Large intestine (tissue), 3 donors: ENCODE data around the gene AP3B1. TPM values are rescaled to one million over a fixed set of nuclear protein-coding genes. Genes with fewer than 3 reads are reported as not detected.

Source experiments
- DNase-seq, 2 donors: peaks; one replicate each; pipeline versions ENCODE4 v3.0.0 to v3.0.0-alpha.2; 2013
- H3K27ac ChIP-seq: one replicate; pipeline ENCODE4 v1.5.1; 2013; ENCODE audit warnings: low read length
- H3K27me3 ChIP-seq: 2 replicates; pipeline ENCODE4 v1.6.1; 2013; ENCODE audit warnings: low read length; ENCODE audit not compliant: control insufficient read depth, insufficient read depth
- H3K36me3 ChIP-seq: 2 replicates; pipeline ENCODE4 v1.6.1; 2013; ENCODE audit warnings: low read length; ENCODE audit not compliant: control insufficient read depth, insufficient read depth
- H3K4me1 ChIP-seq: one replicate; pipeline ENCODE4 v1.6.1; 2013; ENCODE audit warnings: low read length; ENCODE audit not compliant: control insufficient read depth, insufficient read depth
- H3K4me3 ChIP-seq: one replicate; pipeline ENCODE4 v1.5.1; 2013; ENCODE audit warnings: low read length
- H3K9me3 ChIP-seq: one replicate; pipeline ENCODE4 v1.6.1; 2013; ENCODE audit warnings: mild to moderate bottlenecking, low read depth, low read length, moderate library complexity; ENCODE audit not compliant: control insufficient read depth
- WGBS: methylation state at CpG from one replicate; pipeline ENCODE4 v1.1.5; 2013; ENCODE audit warnings: low lambda C conversion rate; ENCODE audit not compliant: insufficient coverage; 5-methylcytosine and 5-hydroxymethylcytosine counted together
- polyA plus RNA-seq: library from polyadenylated mRNA; unstranded; fragments of 120-200 nt; gene quantifications from one replicate; pipeline ENCODE4 v1.2.1, GENCODE V29; 2013

The AP3B1 gene
- polyA plus RNA-seq, 1 donor: 33.9 TPM

GRCh38 chr5:78251663-78252284 is 42.7 kb downstream of the AP3B1 start:
- Histone ChIP-seq H3K36me3 (peaks cover 11% of the 10 kb centered on the region), H3K9me3 (peaks cover 7% of the 10 kb centered on the region), H3K4me1 (no peaks in the 10 kb centered on the region), H3K27me3 (no peaks in the 10 kb centered on the region), H3K4me3 (no peak overlapping the region), H3K27ac (no peak overlapping the region)
- DNase-seq: no peak
- no CpG with 5 or more reads among the region's 7 CpGs for WGBS

GRCh38 chr5:78245136-78245535 is 49.4 kb downstream of the AP3B1 start:
- Histone ChIP-seq H3K27me3 (no peaks in the 10 kb centered on the region), H3K4me3 (no peak overlapping the region), H3K4me1 (no peaks in the 10 kb centered on the region), H3K9me3 (no peaks in the 10 kb centered on the region), H3K36me3 (no peaks in the 10 kb centered on the region), H3K27ac (no peak overlapping the region)
- peak in 1 of 2 donors; percentile 39 for DNase-seq
- 0% methylated on average over 1 of the region's 8 CpGs for WGBS

- Histone ChIP-seq H3K9me3 (no peaks in the 10 kb centered on the region), H3K27ac (no peak overlapping the region), H3K4me1 (no peaks in the 10 kb centered on the region), H3K27me3 (no peaks in the 10 kb centered on the region), H3K36me3 (no peaks in the 10 kb centered on the region), H3K4me3 (no peak overlapping the region)
- no peak for DNase-seq
Observed at GRCh38 chr5:78243639-78244038, 50.9 kb downstream of the AP3B1 start.

- H3K4me3 ChIP-seq: no peak overlapping the region
- no peaks in the 10 kb centered on the region for H3K4me1 ChIP-seq
- H3K27me3 ChIP-seq: no peaks in the 10 kb centered on the region
- no peak for DNase-seq
- H3K9me3 ChIP-seq: no peaks in the 10 kb centered on the region
- WGBS: 100% methylated on average over 2 of the region's 2 CpGs
- H3K36me3 ChIP-seq: no peaks in the 10 kb centered on the region
- H3K27ac ChIP-seq: no peak overlapping the region
Observed at GRCh38 chr5:78243091-78243490, 51.4 kb downstream of the AP3B1 start.

DNA sequence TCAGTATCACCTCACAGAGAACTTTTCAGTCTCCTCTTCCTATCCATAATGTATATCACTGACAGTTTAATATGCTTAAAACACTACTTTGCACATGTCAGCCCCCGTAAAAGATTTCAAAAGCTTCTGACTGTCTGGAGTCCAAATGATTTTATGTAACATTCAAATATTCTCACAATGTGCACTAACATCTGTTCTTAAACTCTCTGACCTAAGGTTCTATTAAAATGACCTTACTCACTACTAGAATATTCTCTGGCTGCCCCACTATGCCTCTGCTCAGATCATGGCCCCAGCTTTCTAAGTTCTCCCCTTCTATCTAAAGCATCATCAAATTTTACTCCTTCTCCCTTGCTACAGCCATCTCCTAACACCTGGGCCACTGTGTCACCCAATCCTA is 52.5 kb downstream of the AP3B1 start:
- DNase-seq: no peak
- Histone ChIP-seq H3K27me3 (no peaks in the 10 kb centered on the region), H3K9me3 (no peaks in the 10 kb centered on the region), H3K4me1 (no peaks in the 10 kb centered on the region), H3K4me3 (no peak overlapping the region), H3K27ac (no peak overlapping the region), H3K36me3 (no peaks in the 10 kb centered on the region)
- 100% methylated on average over 1 of the region's 1 CpG for WGBS

DNA sequence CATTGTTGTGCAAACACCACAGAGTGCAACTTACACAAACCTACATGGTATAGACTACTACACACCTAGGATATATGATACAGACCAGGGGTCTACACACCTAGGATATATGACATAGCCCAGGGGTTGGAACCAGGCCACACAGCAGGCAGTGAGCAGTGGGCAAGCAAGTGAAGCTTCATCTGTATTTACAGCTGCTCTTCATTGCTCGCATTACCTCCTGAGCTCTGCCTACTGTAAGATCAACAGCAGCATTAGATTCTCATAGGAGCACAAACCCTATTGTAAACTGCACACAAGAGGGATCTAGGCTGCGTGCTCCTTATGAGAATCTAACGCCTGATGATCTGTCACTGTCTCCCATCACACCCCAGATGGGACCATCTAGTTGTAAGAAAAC is 56.6 kb downstream of the AP3B1 start:
- no peaks in the 10 kb centered on the region for H3K9me3 ChIP-seq
- H3K27me3 ChIP-seq: no peaks in the 10 kb centered on the region
- H3K27ac ChIP-seq: no peak overlapping the region
- no peaks in the 10 kb centered on the region for H3K4me1 ChIP-seq
- H3K36me3 ChIP-seq: no peaks in the 10 kb centered on the region
- H3K4me3 ChIP-seq: no peak overlapping the region
- no CpG with 5 or more reads among the region's 3 CpGs for WGBS
- DNase-seq: no peak

DNA sequence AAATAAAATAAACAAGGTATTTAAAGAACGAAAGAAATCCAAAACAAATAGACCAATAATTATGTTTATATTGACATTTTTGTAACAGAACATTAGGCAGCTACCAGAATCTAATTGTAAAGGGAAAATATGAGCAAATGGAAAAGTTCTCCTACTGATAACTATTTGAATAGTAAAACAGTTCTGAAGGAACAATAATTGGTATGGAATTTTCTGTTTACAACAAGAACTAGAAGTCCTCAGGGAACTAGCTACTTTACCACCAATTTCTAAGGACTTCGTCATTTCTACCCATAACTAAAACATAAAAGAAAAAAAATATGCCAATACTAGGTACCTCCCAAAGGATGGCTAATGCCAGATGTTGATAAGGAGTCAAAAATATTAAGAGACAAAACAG is 58.5 kb downstream of the AP3B1 start:
- Histone ChIP-seq H3K4me1 (no peaks in the 10 kb centered on the region), H3K4me3 (no peak overlapping the region), H3K27ac (no peak overlapping the region), H3K27me3 (no peaks in the 10 kb centered on the region), H3K36me3 (no peaks in the 10 kb centered on the region), H3K9me3 (no peaks in the 10 kb centered on the region)
- DNase-seq: no peak
- 75% methylated on average over 1 of the region's 2 CpGs for WGBS

DNA sequence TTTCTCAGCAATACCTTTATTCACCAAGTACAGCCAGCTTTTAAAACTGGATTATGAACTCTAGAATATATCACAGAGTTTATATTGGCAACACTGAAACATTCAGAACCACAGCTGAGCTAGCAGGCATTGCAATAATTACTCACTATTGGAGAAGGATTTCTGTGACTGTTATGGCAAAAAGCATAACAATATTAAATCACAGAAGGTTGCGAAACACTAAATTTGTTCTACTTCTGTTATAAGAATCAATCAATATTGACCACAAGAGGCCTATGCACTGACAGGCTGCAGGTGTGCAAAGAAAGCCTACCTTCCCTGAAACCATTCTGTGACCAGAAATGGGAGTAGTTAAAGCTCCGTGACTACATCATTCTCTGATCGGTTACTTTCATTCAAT is 59.2 kb downstream of the AP3B1 start:
- no peaks in the 10 kb centered on the region for H3K4me1 ChIP-seq
- no peak for DNase-seq
- H3K9me3 ChIP-seq: no peaks in the 10 kb centered on the region
- H3K4me3 ChIP-seq: no peak overlapping the region
- H3K27ac ChIP-seq: no peak overlapping the region
- 83% methylated on average over 1 of the region's 3 CpGs for WGBS
- H3K36me3 ChIP-seq: no peaks in the 10 kb centered on the region
- no peaks in the 10 kb centered on the region for H3K27me3 ChIP-seq

GRCh38 chr5:78234804-78235203 is 59.7 kb downstream of the AP3B1 start:
- no peak for DNase-seq
- H3K36me3 ChIP-seq: no peaks in the 10 kb centered on the region
- no peaks in the 10 kb centered on the region for H3K4me1 ChIP-seq
- no peaks in the 10 kb centered on the region for H3K27me3 ChIP-seq
- no CpG with 5 or more reads among the region's 1 CpG for WGBS
- H3K9me3 ChIP-seq: no peaks in the 10 kb centered on the region
- no peak overlapping the region for H3K27ac ChIP-seq
- H3K4me3 ChIP-seq: no peak overlapping the region

GRCh38 chr5:78232163-78232562 is 62.3 kb downstream of the AP3B1 start:
- H3K27me3 ChIP-seq: no peaks in the 10 kb centered on the region
- no peak overlapping the region for H3K4me3 ChIP-seq
- 80% methylated on average over 1 of the region's 1 CpG for WGBS
- H3K4me1 ChIP-seq: no peaks in the 10 kb centered on the region
- no peaks in the 10 kb centered on the region for H3K9me3 ChIP-seq
- no peak for DNase-seq
- no peak overlapping the region for H3K27ac ChIP-seq
- no peaks in the 10 kb centered on the region for H3K36me3 ChIP-seq

DNA sequence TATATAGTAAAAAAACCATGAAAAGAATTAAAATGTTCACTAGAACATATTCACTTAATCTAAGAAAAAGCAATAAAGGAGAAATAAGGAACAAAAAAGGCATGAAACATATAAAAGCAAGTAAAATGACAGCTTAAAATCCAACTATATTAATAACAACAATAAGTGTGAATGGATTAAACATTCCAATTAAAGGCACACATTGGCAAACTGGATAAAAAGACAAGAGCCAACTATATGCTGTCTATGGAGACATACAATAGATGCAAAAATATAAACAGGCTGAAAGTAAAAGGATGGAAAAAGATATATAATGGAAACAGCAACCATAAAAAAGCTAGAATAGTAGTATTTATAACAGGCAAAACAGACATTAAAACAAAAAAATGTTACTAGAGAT is 70.1 kb downstream of the AP3B1 start:
- no peaks in the 10 kb centered on the region for H3K4me1 ChIP-seq
- DNase-seq: no peak
- no peak overlapping the region for H3K27ac ChIP-seq
- peaks cover 13% of the 10 kb centered on the region for H3K9me3 ChIP-seq
- no peaks in the 10 kb centered on the region for H3K27me3 ChIP-seq
- H3K36me3 ChIP-seq: peaks cover 21% of the 10 kb centered on the region
- no peak overlapping the region for H3K4me3 ChIP-seq
